ENCODE results near the gene SYT7. TPM values are rescaled to one million over a fixed set of nuclear protein-coding genes. Genes with fewer than 3 reads are reported as not detected.
A peak's percentile ranks its signal among the peaks of the same experiment; 100 is the strongest.

Gene SYT7
- total RNA-seq, 1 experiment from 2014 or later: 2.5 TPM

- no peaks in the 10 kb centered on the region for H3K36me3 ChIP-seq (ENCODE audit: control insufficient read depth, insufficient read depth, low read length)
- ChIA-PET POLR2A (no interaction called here), CTCF (interaction anchor here (0.6 kb wide), 1 partner anchor 101 kb away, joined by 3 read pairs; no protein-coding TSS in a partner anchor)
- H3K27me3 ChIP-seq (ENCODE audit: control insufficient read depth, insufficient read depth, low read length): no peaks in the 10 kb centered on the region
- H3K4me1 ChIP-seq (ENCODE audit: control insufficient read depth, insufficient read depth, low read length): no peaks in the 10 kb centered on the region
- no peak for TF ChIP-seq SIN3A (IDR thresholded peaks at IDR 0.05; ENCODE audit: borderline replicate concordance, insufficient read depth, low read depth, low read length)
- DNase-seq (ENCODE audit: low read depth, low spot score) (no peak), ATAC-seq (no peak)
- BruUV-seq (replicated peaks): no TSS peak
- H3K9me3 ChIP-seq (ENCODE audit: control insufficient read depth, insufficient read depth, low read depth, low read length): no peaks in the 10 kb centered on the region
- H3K4me3 ChIP-seq (ENCODE audit: low read depth in 2 of 2, low read length in 2 of 2): no peak overlapping the region
- in situ Hi-C loops (cut with HindIII; ENCODE audit: low pct_unique_long_range_greater_than_20kb, low sequenced_read_pairs): no loop called here
- intact Hi-C loops (cut with micrococcal nuclease; ENCODE audit: unreplicated experiment): no loop called here
- no peak overlapping the region for H3K27ac ChIP-seq (ENCODE audit: low read length)
These were observed 43.5 kb downstream of the SYT7 start for GRCh38 chr11:61537326-61537725.

- H3K27me3 ChIP-seq (ENCODE audit: control insufficient read depth, insufficient read depth, low read length): no peaks in the 10 kb centered on the region
- intact Hi-C loops (cut with micrococcal nuclease; ENCODE audit: unreplicated experiment): no loop called here
- H3K4me1 ChIP-seq (ENCODE audit: control insufficient read depth, insufficient read depth, low read length): no peaks in the 10 kb centered on the region
- H3K27ac ChIP-seq (ENCODE audit: low read length): no peak overlapping the region
- in situ Hi-C loops (cut with HindIII; ENCODE audit: low pct_unique_long_range_greater_than_20kb, low sequenced_read_pairs): no loop called here
- no TSS peak for BruUV-seq (replicated peaks)
- DNase-seq (ENCODE audit: low read depth, low spot score) (no peak), ATAC-seq (peak; percentile 43; the same call in 1 of the 2 replicates)
- CTCF ChIA-PET: no interaction called here
- no peaks in the 10 kb centered on the region for H3K9me3 ChIP-seq (ENCODE audit: control insufficient read depth, insufficient read depth, low read depth, low read length)
- no peaks in the 10 kb centered on the region for H3K36me3 ChIP-seq (ENCODE audit: control insufficient read depth, insufficient read depth, low read length)
- TF ChIP-seq TCF7L2 (IDR thresholded peaks at IDR 0.05; ENCODE audit: low read depth, low read length) (no peak), POLR2AphosphoS5 (IDR thresholded peaks at IDR 0.05; ENCODE audit: low read depth, low read length) (no peak), CTCF (IDR thresholded peaks at IDR 0.05) (no peak), REST (IDR thresholded peaks at IDR 0.05; ENCODE audit: insufficient read depth in 1 of 2, low read depth in 2 of 2, low read length in 1 of 2) (no peak), SIN3A (IDR thresholded peaks at IDR 0.05; ENCODE audit: borderline replicate concordance, insufficient read depth, low read depth, low read length) (no peak)
- POLR2A ChIA-PET: interaction anchor here (0.5 kb wide), 1 partner anchor 78 kb away, joined by 6 read pairs; no protein-coding TSS in a partner anchor
- no peak overlapping the region for H3K4me3 ChIP-seq (ENCODE audit: low read depth in 2 of 2, low read length in 2 of 2)
These were observed 44.1 kb downstream of the SYT7 start for GRCh38 chr11:61536676-61537270.

GRCh38 chr11:61535998-61536675, 44.7 kb downstream of the SYT7 start:
- no peak for ATAC-seq
- in situ Hi-C loops (cut with HindIII; ENCODE audit: low pct_unique_long_range_greater_than_20kb, low sequenced_read_pairs) (no loop called here), intact Hi-C loops (cut with micrococcal nuclease; ENCODE audit: unreplicated experiment) (no loop called here)
- H3K36me3 ChIP-seq (ENCODE audit: control insufficient read depth, insufficient read depth, low read length): no peaks in the 10 kb centered on the region
- CTCF ChIA-PET: no interaction called here
- no peak overlapping the region for H3K4me3 ChIP-seq (ENCODE audit: low read depth in 2 of 2, low read length in 2 of 2)
- DNase-seq (ENCODE audit: low read depth, low spot score): no peak
- TF ChIP-seq POLR2AphosphoS5 (IDR thresholded peaks at IDR 0.05; ENCODE audit: low read depth, low read length) (no peak), SIN3A (IDR thresholded peaks at IDR 0.05; ENCODE audit: borderline replicate concordance, insufficient read depth, low read depth, low read length) (no peak), CTCF (IDR thresholded peaks at IDR 0.05) (no peak), REST (IDR thresholded peaks at IDR 0.05; ENCODE audit: insufficient read depth in 1 of 2, low read depth in 2 of 2, low read length in 1 of 2) (no peak), TCF7L2 (IDR thresholded peaks at IDR 0.05; ENCODE audit: low read depth, low read length) (no peak)
- no peaks in the 10 kb centered on the region for H3K27me3 ChIP-seq (ENCODE audit: control insufficient read depth, insufficient read depth, low read length)
- H3K9me3 ChIP-seq (ENCODE audit: control insufficient read depth, insufficient read depth, low read depth, low read length): no peaks in the 10 kb centered on the region
- H3K4me1 ChIP-seq (ENCODE audit: control insufficient read depth, insufficient read depth, low read length): no peaks in the 10 kb centered on the region
- POLR2A ChIA-PET: interaction anchor here (0.5 kb wide), 1 partner anchor 77 kb away, joined by 6 read pairs; no protein-coding TSS in a partner anchor
- no peak overlapping the region for H3K27ac ChIP-seq (ENCODE audit: low read length)
- BruUV-seq (replicated peaks): no TSS peak
